HG02973 (cell line): ENCODE results near the gene SHANK1.

ENCODE experiments used
- ATAC-seq: cut with Tn5 transposase; IDR thresholded peaks from one replicate; pipeline ENCODE4 v1.9.1; 2021; ENCODE audit warnings: moderate library complexity; ENCODE audit not compliant: unreplicated experiment

SHANK1 gene

GRCh38 chr19:50693064-50693975 is 26.3 kb downstream of the SHANK1 start:
- ATAC-seq = no peak

- ATAC-seq = no peak
These were observed 29.2 kb downstream of the SHANK1 start for GRCh38 chr19:50690439-50690838.

GRCh38 chr19:50688766-50689165 is 30.8 kb downstream of the SHANK1 start:
- no peak for ATAC-seq

GRCh38 chr19:50686310-50687032 is 33.1 kb downstream of the SHANK1 start:
- ATAC-seq = no peak

DNA sequence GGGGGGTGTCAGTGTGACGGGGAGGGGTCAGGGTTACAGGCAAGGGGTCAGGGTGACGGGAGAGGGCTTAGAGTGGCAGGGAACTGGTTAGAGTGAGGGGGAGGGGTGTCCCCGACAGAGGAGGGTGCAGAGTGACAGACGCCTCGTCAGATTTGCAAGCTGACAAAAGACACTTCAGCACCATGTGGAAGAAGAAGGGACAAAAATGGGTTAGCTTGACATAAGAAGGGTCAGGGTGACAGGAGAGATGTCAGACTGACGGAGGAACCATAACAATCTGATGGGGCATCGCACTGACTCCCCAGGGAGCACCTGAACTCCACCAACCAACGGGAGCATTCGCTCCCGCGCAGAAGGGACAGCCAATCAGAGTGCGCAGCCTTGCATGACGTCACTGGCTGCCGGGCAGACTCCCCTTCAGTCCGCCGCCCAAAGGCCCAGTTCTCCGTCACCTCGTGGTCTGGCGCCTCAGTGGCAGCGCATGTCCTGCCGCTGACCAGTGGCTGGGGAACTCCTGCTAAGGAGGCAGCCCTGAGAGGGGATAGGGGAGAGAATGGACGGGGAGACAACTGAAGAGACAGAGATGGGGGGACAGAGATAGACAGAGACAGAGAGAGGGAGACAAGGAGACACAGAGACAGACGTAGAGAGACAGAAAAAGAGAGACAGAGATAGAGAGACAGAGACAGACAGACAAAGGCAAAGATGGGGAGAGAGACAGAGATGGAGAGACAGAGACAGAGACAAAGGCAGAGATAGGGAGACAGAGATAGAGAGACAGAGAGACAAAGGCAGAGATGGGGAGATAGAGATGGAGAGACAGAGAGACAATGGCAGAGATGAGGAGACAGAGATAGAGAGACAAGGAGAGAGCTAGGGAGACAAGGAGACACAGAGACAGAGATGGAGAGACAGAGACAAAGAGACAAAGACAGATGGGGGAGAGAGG is 40.2 kb downstream of the SHANK1 start:
- ATAC-seq = no peak

- ATAC-seq = no peak
These were observed 41.3 kb downstream of the SHANK1 start for GRCh38 chr19:50678323-50678722.

GRCh38 chr19:50677636-50678035 is 42.0 kb downstream of the SHANK1 start:
- no peak for ATAC-seq

DNA sequence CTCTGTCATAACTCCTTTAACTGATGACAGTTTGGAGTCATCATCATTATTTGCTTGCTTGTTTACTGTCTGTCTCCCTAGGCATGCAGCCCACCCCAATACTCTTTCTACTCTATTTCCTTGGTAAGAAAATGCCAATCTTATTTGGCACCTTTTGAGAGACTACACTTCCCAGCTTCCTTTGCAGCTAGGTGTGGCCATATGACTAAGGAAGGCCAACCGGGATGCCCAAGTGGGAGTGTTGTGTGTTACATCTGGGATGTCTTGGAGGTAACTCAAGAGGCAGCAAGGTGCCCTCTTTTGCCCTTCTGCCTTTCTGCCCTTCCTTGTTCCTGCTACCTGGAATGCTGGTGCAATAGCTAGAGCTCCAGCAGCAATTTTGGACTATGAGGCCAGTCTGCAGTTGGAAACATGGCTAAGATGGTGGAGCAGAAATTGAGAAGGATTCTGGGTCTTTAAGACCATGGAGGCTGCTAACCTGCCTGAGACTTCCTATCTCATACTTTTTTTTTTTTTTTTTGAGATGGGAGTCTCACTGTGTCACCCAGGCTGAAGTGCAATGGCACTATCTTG is 42.9 kb downstream of the SHANK1 start:
- ATAC-seq = no peak

- no peak for ATAC-seq
These were observed 46.5 kb downstream of the SHANK1 start for GRCh38 chr19:50673118-50673517.

DNA sequence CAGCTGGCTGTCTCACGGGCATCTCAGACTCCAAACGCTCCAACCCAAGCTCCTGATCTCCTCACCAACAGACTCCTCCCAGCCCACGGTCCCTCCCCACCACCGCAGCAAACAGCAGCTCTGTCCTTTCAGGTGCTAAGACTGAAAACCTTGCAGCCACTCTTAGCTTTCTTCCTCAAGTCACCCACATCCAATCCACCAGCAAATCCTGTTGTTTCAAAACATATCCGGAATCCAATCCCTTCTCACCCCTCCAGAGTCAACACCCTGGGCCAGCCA is 49.6 kb downstream of the SHANK1 start:
- ATAC-seq = no peak

DNA sequence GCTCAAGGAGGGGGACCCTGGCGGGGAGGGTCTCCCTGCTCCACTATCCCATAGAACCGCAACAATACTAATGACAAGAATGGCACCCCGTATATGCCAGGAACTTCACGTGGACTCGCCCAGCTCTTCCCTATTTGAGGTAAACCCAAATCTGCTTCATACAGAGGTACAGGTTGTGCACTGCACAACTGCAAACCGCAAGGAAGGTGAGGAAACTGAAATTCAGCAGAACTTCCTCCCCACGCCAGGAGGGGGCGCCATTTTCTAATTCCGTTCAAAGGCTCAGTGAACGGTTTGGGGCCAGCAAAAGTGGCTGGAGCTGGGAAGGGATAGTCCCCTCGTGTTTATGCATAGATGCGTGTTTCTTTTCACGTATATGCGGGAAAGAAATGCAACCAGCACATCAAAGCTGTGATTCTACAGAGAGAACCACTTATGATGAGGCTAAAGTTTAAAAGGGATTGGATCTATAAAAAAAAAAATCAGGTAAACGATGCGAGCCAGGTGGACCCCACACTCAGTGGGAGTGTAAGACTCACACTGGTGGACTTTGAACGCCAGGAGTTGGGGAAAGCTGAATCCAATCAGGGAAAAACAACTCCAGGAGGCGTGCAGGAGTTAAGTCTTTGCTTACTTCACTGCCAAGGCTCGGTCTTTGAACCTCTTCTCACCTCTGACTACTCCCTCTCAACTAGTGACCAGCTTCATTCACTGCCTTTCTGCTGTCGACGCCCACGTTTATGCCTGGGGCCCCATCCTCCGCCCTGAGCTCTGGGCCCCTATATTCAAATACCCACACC is 50.1 kb downstream of the SHANK1 start:
- no peak for ATAC-seq

- no peak for ATAC-seq
These were observed 50.7 kb downstream of the SHANK1 start for GRCh38 chr19:50668879-50669278.

DNA sequence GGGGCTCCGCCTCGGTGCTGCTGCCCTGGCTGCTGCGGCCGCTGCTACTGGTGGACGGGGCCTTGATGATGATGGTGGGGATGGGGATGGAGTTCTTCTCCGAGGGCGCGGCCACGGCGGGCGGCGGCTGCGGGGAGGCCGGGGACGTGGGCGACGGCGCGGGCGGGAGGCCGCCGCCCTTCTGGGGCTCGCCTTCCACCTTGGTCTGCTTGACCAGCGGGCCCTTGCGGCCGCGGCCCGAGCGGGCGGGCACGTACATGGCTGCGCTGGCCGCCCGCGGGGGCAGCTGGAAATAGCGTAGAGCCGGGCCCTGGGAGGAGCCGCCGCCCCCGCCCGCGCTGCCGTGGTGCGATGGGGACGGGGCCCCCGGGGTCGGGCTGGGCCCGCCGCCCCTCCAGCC is 51.2 kb downstream of the SHANK1 start:
- ATAC-seq = no peak

- ATAC-seq = no peak
These were observed 51.8 kb downstream of the SHANK1 start for GRCh38 chr19:50667759-50668231.

- no peak for ATAC-seq
These were observed 52.3 kb downstream of the SHANK1 start for GRCh38 chr19:50667177-50667758.

GRCh38 chr19:50666346-50667176 is 53.0 kb downstream of the SHANK1 start:
- ATAC-seq = no peak

GRCh38 chr19:50664204-50664603 is 55.4 kb downstream of the SHANK1 start:
- no peak for ATAC-seq

DNA sequence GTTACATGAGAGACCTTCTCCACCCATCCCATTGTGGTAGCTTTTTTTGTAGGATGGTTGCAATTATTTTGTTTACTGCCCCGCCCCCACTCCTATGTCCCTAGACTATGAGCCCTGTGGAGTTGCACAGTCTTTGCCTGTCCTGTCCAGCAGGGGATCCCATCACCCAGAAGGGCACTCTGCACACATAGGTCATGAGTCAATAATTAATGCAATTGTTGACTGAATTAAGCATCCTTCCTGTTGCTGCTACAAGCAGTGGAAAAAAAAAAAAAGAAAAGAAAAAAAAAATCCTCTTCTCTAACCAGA is 56.2 kb downstream of the SHANK1 start:
- no peak for ATAC-seq
